NCI-H1092 treated with DMSO at 0.1 percent for 48 hours (cell line): ENCODE results near the gene ADGRB2.

Source experiments
- DNase-seq: peaks from one replicate; lab custom pipeline; 2025; lab: John Stamatoyannopoulos, UW

Gene ADGRB2

GRCh38 chr1:31679091-31679490, 85.0 kb downstream of the ADGRB2 start:
- no peak for DNase-seq

GRCh38 chr1:31678681-31679080, 85.5 kb downstream of the ADGRB2 start:
- DNase-seq = no peak

- DNase-seq = no peak
Observed at GRCh38 chr1:31677949-31678348, 86.2 kb downstream of the ADGRB2 start.

- DNase-seq = no peak
Observed at GRCh38 chr1:31677401-31677800, 86.7 kb downstream of the ADGRB2 start.
